ENCODE results near the gene IFNL1.
"Not testable (repeated sequence)": the region's sequence is repeated elsewhere in the genome, so short reads cannot be mapped to it uniquely, and the experiment has no call there.

IFNL1 gene

GRCh38 chr19:39307822-39308530 is 11.8 kb downstream of the IFNL1 start:
- peak overlapping the region; percentile 10 to 36 for H3K4me3 ChIP-seq (ENCODE audit: low read depth in 1 of 2, low read length in 2 of 2)
- no peak overlapping the region for H3K9ac ChIP-seq (ENCODE audit: low read depth in 1 of 2, low read length in 2 of 2)
- no peak overlapping the region for H3K27ac ChIP-seq (ENCODE audit: low read depth, low read length)
- no peaks in the 10 kb centered on the region for H3K36me3 ChIP-seq (ENCODE audit: control insufficient read depth in 1 of 2, insufficient read depth in 2 of 2, low read length in 2 of 2)
- peaks cover 19 to 34% of the 10 kb centered on the region in 2 donors for H3K27me3 ChIP-seq (ENCODE audit: control insufficient read depth in 1 of 2, insufficient read depth in 2 of 2, low read length in 2 of 2)
- peaks cover 0 to 6% of the 10 kb centered on the region in 2 donors for H3K4me1 ChIP-seq (ENCODE audit: control insufficient read depth in 1 of 2, insufficient read depth in 2 of 2, low read length in 2 of 2)
- no peaks in the 10 kb centered on the region for H3K9me3 ChIP-seq (ENCODE audit: control insufficient read depth in 1 of 2, low read length in 2 of 2)

DNA sequence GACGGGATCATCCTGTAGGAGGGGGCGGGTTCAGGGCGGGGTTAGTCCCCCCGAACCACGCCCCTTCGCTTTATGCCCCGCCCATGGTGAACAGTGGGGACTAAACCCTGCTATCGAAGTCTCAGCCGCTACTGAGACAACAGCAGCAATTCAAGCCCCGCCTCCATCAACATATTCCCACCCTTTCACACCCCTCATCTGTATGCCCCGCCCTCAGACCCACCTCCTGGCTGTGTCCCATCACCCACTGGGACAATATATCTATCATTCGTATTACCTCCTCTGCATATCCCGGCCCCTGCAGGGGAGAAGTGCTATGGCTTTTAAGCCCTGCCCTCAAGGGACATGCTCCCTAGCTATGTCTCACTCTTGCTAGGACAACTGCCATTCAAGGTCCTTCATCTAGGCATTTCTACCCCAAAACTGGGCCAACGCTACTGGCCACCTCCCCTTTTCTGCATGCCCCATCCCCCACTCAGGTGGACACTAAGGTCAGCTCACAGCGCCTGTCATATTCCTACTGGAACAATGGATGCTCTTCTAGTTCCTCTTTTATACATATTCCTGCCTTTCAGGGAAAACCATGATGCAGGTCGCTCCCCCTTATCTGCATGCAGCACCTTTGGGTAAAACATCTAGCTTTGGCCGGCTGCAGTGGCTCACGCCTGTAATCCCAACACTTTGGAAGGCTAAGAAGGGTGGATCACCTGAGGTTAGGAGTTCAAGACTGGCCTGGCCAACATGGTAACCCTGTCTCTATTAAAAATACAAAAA is 12.5 kb downstream of the IFNL1 start:
- H3K4me3 ChIP-seq (ENCODE audit: low read depth in 1 of 2, low read length in 2 of 2), result no peak overlapping the region
- H3K36me3 ChIP-seq (ENCODE audit: control insufficient read depth in 1 of 2, insufficient read depth in 2 of 2, low read length in 2 of 2), result no peaks in the 10 kb centered on the region
- H3K27ac ChIP-seq (ENCODE audit: low read depth, low read length), result no peak overlapping the region
- H3K27me3 ChIP-seq (ENCODE audit: control insufficient read depth in 1 of 2, insufficient read depth in 2 of 2, low read length in 2 of 2), result peaks cover 19 to 34% of the 10 kb centered on the region in 2 donors
- H3K9ac ChIP-seq (ENCODE audit: low read depth in 1 of 2, low read length in 2 of 2), result no peak overlapping the region
- no peaks in the 10 kb centered on the region for H3K9me3 ChIP-seq (ENCODE audit: control insufficient read depth in 1 of 2, low read length in 2 of 2)
- H3K4me1 ChIP-seq (ENCODE audit: control insufficient read depth in 1 of 2, insufficient read depth in 2 of 2, low read length in 2 of 2), result peaks cover 0 to 6% of the 10 kb centered on the region in 2 donors

- not testable (repeated sequence) for H3K36me3 ChIP-seq (ENCODE audit: control insufficient read depth in 1 of 2, insufficient read depth in 2 of 2, low read length in 2 of 2); H3K4me3 ChIP-seq (ENCODE audit: low read depth in 1 of 2, low read length in 2 of 2); H3K9me3 ChIP-seq (ENCODE audit: control insufficient read depth in 1 of 2, low read length in 2 of 2); H3K27ac ChIP-seq (ENCODE audit: low read depth, low read length); H3K4me1 ChIP-seq (ENCODE audit: control insufficient read depth in 1 of 2, insufficient read depth in 2 of 2, low read length in 2 of 2); H3K9ac ChIP-seq (ENCODE audit: low read depth in 1 of 2, low read length in 2 of 2)
- peaks cover 19 to 30% of the 10 kb centered on the region in 2 donors for H3K27me3 ChIP-seq (ENCODE audit: control insufficient read depth in 1 of 2, insufficient read depth in 2 of 2, low read length in 2 of 2)
Observed at GRCh38 chr19:39309305-39309670, 13.1 kb downstream of the IFNL1 start.

GRCh38 chr19:39310558-39311311 is 14.5 kb downstream of the IFNL1 start:
- H3K36me3 ChIP-seq (ENCODE audit: control insufficient read depth in 1 of 2, insufficient read depth in 2 of 2, low read length in 2 of 2), result no peaks in the 10 kb centered on the region
- H3K4me1 ChIP-seq (ENCODE audit: control insufficient read depth in 1 of 2, insufficient read depth in 2 of 2, low read length in 2 of 2), result peaks cover 0 to 6% of the 10 kb centered on the region in 2 donors
- H3K27ac ChIP-seq (ENCODE audit: low read depth, low read length), result no peak overlapping the region
- H3K4me3 ChIP-seq (ENCODE audit: low read depth in 1 of 2, low read length in 2 of 2), result no peak overlapping the region
- H3K27me3 ChIP-seq (ENCODE audit: control insufficient read depth in 1 of 2, insufficient read depth in 2 of 2, low read length in 2 of 2), result peaks cover 16 to 19% of the 10 kb centered on the region in 2 donors
- H3K9ac ChIP-seq (ENCODE audit: low read depth in 1 of 2, low read length in 2 of 2), result no peak overlapping the region
- H3K9me3 ChIP-seq (ENCODE audit: control insufficient read depth in 1 of 2, low read length in 2 of 2), result no peaks in the 10 kb centered on the region

- Histone ChIP-seq H3K4me3 (ENCODE audit: low read depth in 1 of 2, low read length in 2 of 2) (no peak overlapping the region), H3K27ac (ENCODE audit: low read depth, low read length) (no peak overlapping the region), H3K9me3 (ENCODE audit: control insufficient read depth in 1 of 2, low read length in 2 of 2) (no peaks in the 10 kb centered on the region), H3K36me3 (ENCODE audit: control insufficient read depth in 1 of 2, insufficient read depth in 2 of 2, low read length in 2 of 2) (no peaks in the 10 kb centered on the region), H3K27me3 (ENCODE audit: control insufficient read depth in 1 of 2, insufficient read depth in 2 of 2, low read length in 2 of 2) (no peaks in the 10 kb centered on the region), H3K4me1 (ENCODE audit: control insufficient read depth in 1 of 2, insufficient read depth in 2 of 2, low read length in 2 of 2) (no peaks in the 10 kb centered on the region), H3K9ac (ENCODE audit: low read depth in 1 of 2, low read length in 2 of 2) (no peak overlapping the region)
Observed at GRCh38 chr19:39314016-39314728, 18.0 kb downstream of the IFNL1 start.

DNA sequence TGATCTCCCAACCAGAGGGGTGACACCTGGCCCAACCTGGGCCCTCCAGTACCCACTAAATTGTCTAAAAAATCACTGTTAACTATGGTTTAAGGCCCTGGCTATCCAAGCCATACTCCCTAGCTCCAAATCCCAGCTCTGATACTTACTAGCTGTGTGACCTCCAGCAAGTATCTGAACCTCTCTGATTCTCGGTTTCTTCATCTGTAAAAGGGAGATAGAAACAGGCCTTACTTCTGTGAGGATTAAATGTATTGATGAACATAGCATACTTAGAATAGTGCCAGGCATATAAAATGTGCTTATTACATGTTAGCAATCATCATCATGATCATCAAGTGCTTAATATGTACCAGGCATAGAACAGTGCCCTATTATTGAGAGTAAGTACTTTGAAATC is 19.7 kb downstream of the IFNL1 start:
- Histone ChIP-seq H3K9ac (ENCODE audit: low read depth in 1 of 2, low read length in 2 of 2) (no peak overlapping the region), H3K4me1 (ENCODE audit: control insufficient read depth in 1 of 2, insufficient read depth in 2 of 2, low read length in 2 of 2) (peaks cover 0 to 4% of the 10 kb centered on the region in 2 donors), H3K36me3 (ENCODE audit: control insufficient read depth in 1 of 2, insufficient read depth in 2 of 2, low read length in 2 of 2) (no peaks in the 10 kb centered on the region), H3K27ac (ENCODE audit: low read depth, low read length) (no peak overlapping the region), H3K9me3 (ENCODE audit: control insufficient read depth in 1 of 2, low read length in 2 of 2) (no peaks in the 10 kb centered on the region), H3K27me3 (ENCODE audit: control insufficient read depth in 1 of 2, insufficient read depth in 2 of 2, low read length in 2 of 2) (peaks cover 0 to 5% of the 10 kb centered on the region in 2 donors), H3K4me3 (ENCODE audit: low read depth in 1 of 2, low read length in 2 of 2) (no peak overlapping the region)

DNA sequence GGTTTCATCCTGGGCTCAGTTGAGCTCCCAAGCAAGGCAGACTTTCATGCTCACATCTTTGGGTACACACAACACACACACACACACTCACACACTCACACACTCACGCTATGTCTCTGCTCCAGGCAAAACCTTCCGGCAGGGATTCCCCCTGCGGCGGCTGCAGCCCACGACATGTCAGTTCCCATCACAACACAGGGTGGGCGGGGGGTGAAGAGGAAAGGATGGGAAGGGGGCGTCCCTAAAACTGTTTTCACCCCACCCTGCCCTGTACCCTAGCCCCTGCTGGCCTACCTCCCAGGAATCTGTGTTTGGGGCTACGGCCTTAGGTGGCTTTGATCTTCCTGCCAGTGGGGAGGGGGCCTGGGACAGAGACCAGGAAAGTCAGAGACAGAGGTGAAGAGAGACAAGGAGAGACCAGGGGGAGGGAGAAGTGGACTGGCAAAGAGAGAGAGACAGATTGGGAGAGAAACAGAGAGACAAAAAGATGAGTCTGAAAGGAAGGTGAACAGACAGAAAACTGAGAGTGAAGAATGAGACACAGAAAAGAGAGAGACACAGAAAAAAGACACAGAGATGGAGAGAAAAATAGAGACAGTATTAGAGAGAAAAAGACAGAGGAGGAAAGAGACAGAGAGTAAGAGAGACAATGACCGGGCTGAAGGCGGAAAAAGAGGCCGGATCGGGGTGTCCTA is 20.6 kb downstream of the IFNL1 start:
- Histone ChIP-seq H3K27me3 (ENCODE audit: control insufficient read depth in 1 of 2, insufficient read depth in 2 of 2, low read length in 2 of 2) (peaks cover 0 to 9% of the 10 kb centered on the region in 2 donors), H3K9me3 (ENCODE audit: control insufficient read depth in 1 of 2, low read length in 2 of 2) (no peaks in the 10 kb centered on the region), H3K27ac (ENCODE audit: low read depth, low read length) (no peak overlapping the region), H3K4me1 (ENCODE audit: control insufficient read depth in 1 of 2, insufficient read depth in 2 of 2, low read length in 2 of 2) (peaks cover 0 to 4% of the 10 kb centered on the region in 2 donors), H3K9ac (ENCODE audit: low read depth in 1 of 2, low read length in 2 of 2) (no peak overlapping the region), H3K36me3 (ENCODE audit: control insufficient read depth in 1 of 2, insufficient read depth in 2 of 2, low read length in 2 of 2) (no peaks in the 10 kb centered on the region), H3K4me3 (ENCODE audit: low read depth in 1 of 2, low read length in 2 of 2) (no peak overlapping the region)

DNA sequence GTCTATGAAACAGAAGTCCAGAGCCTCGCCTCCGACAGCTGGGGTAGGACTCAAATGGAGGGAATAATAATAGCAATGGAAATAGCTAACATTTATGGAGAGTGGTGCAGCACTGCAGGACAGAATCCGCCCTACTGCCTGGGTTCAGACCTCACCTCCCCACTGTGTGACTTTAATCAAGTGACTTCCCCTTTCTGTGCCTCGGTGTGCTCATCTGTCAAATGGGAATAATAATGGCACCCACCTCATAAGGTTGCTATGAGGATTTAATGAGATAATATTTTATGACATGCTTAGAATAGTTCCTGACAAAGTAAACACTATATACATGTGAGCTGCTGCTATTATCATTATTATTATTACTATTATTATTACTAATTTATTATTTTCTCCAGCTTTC is 21.3 kb downstream of the IFNL1 start:
- Histone ChIP-seq H3K9me3 (ENCODE audit: control insufficient read depth in 1 of 2, low read length in 2 of 2) (no peaks in the 10 kb centered on the region), H3K36me3 (ENCODE audit: control insufficient read depth in 1 of 2, insufficient read depth in 2 of 2, low read length in 2 of 2) (no peaks in the 10 kb centered on the region), H3K4me1 (ENCODE audit: control insufficient read depth in 1 of 2, insufficient read depth in 2 of 2, low read length in 2 of 2) (peaks cover 0 to 4% of the 10 kb centered on the region in 2 donors), H3K27ac (ENCODE audit: low read depth, low read length) (no peak overlapping the region), H3K9ac (ENCODE audit: low read depth in 1 of 2, low read length in 2 of 2) (no peak overlapping the region), H3K27me3 (ENCODE audit: control insufficient read depth in 1 of 2, insufficient read depth in 2 of 2, low read length in 2 of 2) (peaks cover 0 to 9% of the 10 kb centered on the region in 2 donors), H3K4me3 (ENCODE audit: low read depth in 1 of 2, low read length in 2 of 2) (no peak overlapping the region)

DNA sequence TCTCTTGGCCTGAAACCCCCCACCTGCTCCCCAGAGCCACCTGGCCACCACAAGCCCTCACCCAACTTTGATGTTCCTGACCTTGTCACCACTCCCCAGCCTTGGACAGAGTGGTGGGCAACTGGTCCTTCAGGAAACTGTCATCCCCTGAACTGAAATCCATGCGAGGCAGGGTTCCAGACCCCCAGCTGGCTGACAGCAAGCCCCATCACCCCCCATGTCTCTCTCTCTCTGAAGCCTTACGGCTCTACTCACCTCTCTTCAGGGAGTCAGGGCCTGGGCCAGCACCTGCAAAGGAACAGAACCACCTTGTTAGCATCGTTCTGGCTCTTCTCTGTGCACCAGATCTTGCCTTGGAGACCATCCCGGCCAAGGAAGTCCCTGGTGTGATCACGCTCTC is 21.9 kb downstream of the IFNL1 start:
- no peak overlapping the region for H3K27ac ChIP-seq (ENCODE audit: low read depth, low read length)
- no peaks in the 10 kb centered on the region for H3K9me3 ChIP-seq (ENCODE audit: control insufficient read depth in 1 of 2, low read length in 2 of 2)
- H3K9ac ChIP-seq (ENCODE audit: low read depth in 1 of 2, low read length in 2 of 2), result no peak overlapping the region

More for the DNA sequence above, 21.9 kb downstream of the IFNL1 start:
- Histone ChIP-seq H3K36me3 (ENCODE audit: control insufficient read depth in 1 of 2, insufficient read depth in 2 of 2, low read length in 2 of 2) (no peaks in the 10 kb centered on the region), H3K4me3 (ENCODE audit: low read depth in 1 of 2, low read length in 2 of 2) (no peak overlapping the region), H3K4me1 (ENCODE audit: control insufficient read depth in 1 of 2, insufficient read depth in 2 of 2, low read length in 2 of 2) (peaks cover 0 to 4% of the 10 kb centered on the region in 2 donors), H3K27me3 (ENCODE audit: control insufficient read depth in 1 of 2, insufficient read depth in 2 of 2, low read length in 2 of 2) (peaks cover 0 to 9% of the 10 kb centered on the region in 2 donors)

Measured in duodenal mucosa (tissue), 2 donors.